OCI-LY3 (cell line): ENCODE measurements around the gene SLC22A12.

ENCODE experiments used
- H2AFZ ChIP-seq: fragments of 200-600, 300-600 bp; shearing (Covaris generic); 2 replicates; pipeline ENCODE4 v1.6.0; 2014; ENCODE audit warnings: antibody characterized with exemption, low read depth, low read length
- H3K27ac ChIP-seq: fragments of 200-600, 300-600 bp; sonication (generic); 2 replicates; pipeline ENCODE4 v1.5.1; 2014; ENCODE audit warnings: mild to moderate bottlenecking, low read length, moderate library complexity, mixed read lengths
- H3K27me3 ChIP-seq: fragments of 200-600, 300-600 bp; sonication (generic); 2 replicates; pipeline ENCODE4 v1.6.1; 2014; ENCODE audit warnings: low read depth, low read length, mixed read lengths
- H3K36me3 ChIP-seq: fragments of 200-600, 300-600 bp; sonication (generic); replicated peaks from 2 replicates; pipeline ENCODE3; 2014; ENCODE audit warnings: low read depth, low read length, mixed read lengths
- H3K4me1 ChIP-seq: fragments of 300-600, 200-600 bp; sonication (generic); 2 replicates; pipeline ENCODE4 v1.6.1; 2014; ENCODE audit warnings: low read length, mixed read lengths
- H3K4me2 ChIP-seq: fragments of 200-600, 300-600 bp; sonication (generic); 2 replicates; pipeline ENCODE4 v1.6.1; 2014; ENCODE audit warnings: low read length, mixed read lengths
- H3K4me3 ChIP-seq: fragments of 300-600, 200-600 bp; sonication (generic); 2 replicates; pipeline ENCODE4 v1.5.1; 2014; ENCODE audit warnings: antibody characterized with exemption, mild to moderate bottlenecking, low read length, moderate library complexity
- H3K79me2 ChIP-seq: fragments of 300-600, 200-600 bp; shearing (Covaris generic); 2 replicates; pipeline ENCODE4 v1.6.1; 2014; ENCODE audit warnings: mild to moderate bottlenecking, low read length, mixed read lengths
- H3K9ac ChIP-seq: fragments of 300-600, 200-600 bp; shearing (Covaris generic); 2 replicates; pipeline ENCODE4 v1.6.0; 2014; ENCODE audit warnings: mild to moderate bottlenecking, low read length, moderate library complexity
- H3K9me3 ChIP-seq: fragments of 200-600, 300-600 bp; shearing (Covaris generic); 2 replicates; pipeline ENCODE4 v1.6.1; 2014; ENCODE audit warnings: low read length, mixed read lengths; ENCODE audit not compliant: insufficient read depth
- H4K20me1 ChIP-seq: fragments of 200-600, 300-600 bp; sonication (generic); 2 replicates; pipeline ENCODE4 v1.6.1; 2016; ENCODE audit warnings: low read length, mixed read lengths; ENCODE audit not compliant: insufficient read depth
- EZH2phosphoT487 ChIP-seq: fragments of 200-600 bp; shearing (Covaris generic); IDR thresholded peaks from 2 replicates; pipeline ENCODE4 v1.6.1; 2018; ENCODE audit warnings: antibody characterized with exemption, mixed run types, low read depth
- TF ChIP-seq, protein P1 (sequence below): fragments of 200-600, 300-600 bp; sonication (generic); IDR thresholded peaks from 2 replicates; pipeline ENCODE4 v1.5.1; 2014; ENCODE audit warnings: antibody characterized with exemption, low read length, low read depth

SLC22A12 gene

DNA sequence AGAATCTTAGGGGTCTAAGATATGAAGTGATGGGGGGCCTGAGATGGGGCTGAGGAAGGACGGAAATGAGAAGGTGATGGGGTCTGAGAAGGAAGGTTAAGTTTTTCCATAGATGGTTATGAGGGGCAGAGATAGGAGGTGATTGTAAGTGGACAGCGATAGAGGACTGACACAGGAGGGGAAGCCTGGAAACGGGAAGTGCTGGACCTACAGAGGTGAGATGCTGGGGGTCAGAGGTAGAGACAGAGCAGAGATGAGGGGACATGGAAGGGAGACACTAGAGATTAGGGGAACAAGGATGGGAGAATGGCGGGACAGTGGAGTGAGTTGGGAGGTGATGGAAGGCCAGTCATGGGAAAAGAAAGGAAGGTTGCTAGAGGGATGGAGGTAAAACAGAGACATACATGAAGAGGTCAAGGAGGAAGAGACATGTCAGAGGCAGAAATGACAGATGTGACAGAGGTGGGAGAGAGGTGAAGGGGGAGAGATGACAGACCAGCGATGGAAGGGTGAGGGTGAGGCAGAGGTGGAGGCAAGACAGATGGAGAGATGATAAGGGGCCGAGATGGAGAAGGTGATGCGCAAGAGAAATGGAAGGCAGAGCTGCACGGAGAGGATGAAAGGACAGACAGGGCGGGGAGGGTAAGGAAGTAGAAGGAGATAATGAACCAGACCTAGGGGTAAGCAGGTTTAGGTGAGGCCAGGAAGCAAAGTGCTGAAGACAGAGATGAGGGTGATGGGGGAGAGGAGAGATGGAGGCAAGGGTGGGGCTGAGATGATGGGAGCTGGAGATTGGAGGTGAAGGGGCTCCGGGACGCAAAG, 50.8 kb downstream of the SLC22A12 start:
- Histone ChIP-seq H3K79me2 (no peaks in the 10 kb centered on the region), H3K4me3 (no peak overlapping the region), H3K4me2 (no peak overlapping the region), H3K9ac (no peak overlapping the region), H3K4me1 (no peaks in the 10 kb centered on the region), H4K20me1 (no peaks in the 10 kb centered on the region), H3K27me3 (peaks cover 8% of the 10 kb centered on the region), H3K9me3 (no peaks in the 10 kb centered on the region), H2AFZ (no peak overlapping the region), H3K27ac (no peak overlapping the region), H3K36me3 (no peaks in the 10 kb centered on the region)
- TF ChIP-seq, protein P1, sequence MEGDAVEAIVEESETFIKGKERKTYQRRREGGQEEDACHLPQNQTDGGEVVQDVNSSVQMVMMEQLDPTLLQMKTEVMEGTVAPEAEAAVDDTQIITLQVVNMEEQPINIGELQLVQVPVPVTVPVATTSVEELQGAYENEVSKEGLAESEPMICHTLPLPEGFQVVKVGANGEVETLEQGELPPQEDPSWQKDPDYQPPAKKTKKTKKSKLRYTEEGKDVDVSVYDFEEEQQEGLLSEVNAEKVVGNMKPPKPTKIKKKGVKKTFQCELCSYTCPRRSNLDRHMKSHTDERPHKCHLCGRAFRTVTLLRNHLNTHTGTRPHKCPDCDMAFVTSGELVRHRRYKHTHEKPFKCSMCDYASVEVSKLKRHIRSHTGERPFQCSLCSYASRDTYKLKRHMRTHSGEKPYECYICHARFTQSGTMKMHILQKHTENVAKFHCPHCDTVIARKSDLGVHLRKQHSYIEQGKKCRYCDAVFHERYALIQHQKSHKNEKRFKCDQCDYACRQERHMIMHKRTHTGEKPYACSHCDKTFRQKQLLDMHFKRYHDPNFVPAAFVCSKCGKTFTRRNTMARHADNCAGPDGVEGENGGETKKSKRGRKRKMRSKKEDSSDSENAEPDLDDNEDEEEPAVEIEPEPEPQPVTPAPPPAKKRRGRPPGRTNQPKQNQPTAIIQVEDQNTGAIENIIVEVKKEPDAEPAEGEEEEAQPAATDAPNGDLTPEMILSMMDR = no peak
- TF ChIP-seq EZH2phosphoT487 = no peak

DNA sequence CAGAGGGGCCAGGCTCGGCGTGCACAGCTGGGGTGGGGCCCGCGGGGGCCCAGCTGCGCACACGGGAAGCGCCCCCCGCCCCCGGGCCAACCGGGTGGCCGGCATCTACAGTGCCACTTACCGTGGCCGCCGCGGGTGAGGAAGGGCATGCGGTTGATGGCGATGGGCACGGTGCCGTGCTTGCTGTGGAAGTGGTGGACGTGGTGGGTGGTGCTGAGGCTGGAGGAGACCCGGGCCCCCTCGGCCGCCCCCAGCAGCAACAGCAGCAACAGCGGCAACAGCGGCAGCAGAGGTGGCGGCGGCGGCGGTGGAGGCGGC, 51.4 kb downstream of the SLC22A12 start:
- Histone ChIP-seq H3K4me2 (no peak overlapping the region), H2AFZ (no peak overlapping the region), H3K4me1 (no peaks in the 10 kb centered on the region), H3K4me3 (no peak overlapping the region), H3K27ac (no peak overlapping the region), H4K20me1 (no peaks in the 10 kb centered on the region), H3K27me3 (peaks cover 8% of the 10 kb centered on the region), H3K9me3 (no peaks in the 10 kb centered on the region), H3K9ac (no peak overlapping the region), H3K36me3 (no peaks in the 10 kb centered on the region), H3K79me2 (no peaks in the 10 kb centered on the region)
- TF ChIP-seq, protein P1 = no peak
- TF ChIP-seq EZH2phosphoT487 = no peak

DNA sequence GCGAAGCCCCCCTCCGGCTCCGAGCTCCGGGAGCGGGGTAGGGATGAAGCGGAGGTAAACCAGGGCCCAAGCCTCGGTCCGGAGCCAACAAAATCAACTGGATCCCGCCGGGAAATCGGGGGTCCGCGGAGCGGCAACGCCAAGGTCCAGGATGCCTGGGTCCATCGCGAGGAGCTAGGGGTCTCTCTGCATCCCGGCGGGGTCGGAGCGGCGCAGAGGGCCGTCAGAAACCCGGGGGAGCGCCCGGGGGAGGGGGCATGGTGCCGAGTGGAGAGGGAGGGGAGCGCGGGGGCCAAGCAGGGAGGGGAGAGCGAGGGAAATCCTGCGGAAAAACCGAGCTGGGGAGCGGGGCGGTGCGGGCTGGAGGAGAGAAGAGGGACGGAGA, 51.8 kb downstream of the SLC22A12 start:
- H3K36me3 ChIP-seq = no peaks in the 10 kb centered on the region
- H4K20me1 ChIP-seq = no peaks in the 10 kb centered on the region
- H3K9me3 ChIP-seq = no peaks in the 10 kb centered on the region
- peaks cover 8% of the 10 kb centered on the region for H3K27me3 ChIP-seq
- H3K4me2 ChIP-seq = no peak overlapping the region
- H3K79me2 ChIP-seq = no peaks in the 10 kb centered on the region
- TF ChIP-seq, protein P1 = no peak
- no peak for TF ChIP-seq EZH2phosphoT487
- no peak overlapping the region for H3K9ac ChIP-seq
- no peaks in the 10 kb centered on the region for H3K4me1 ChIP-seq
- H2AFZ ChIP-seq = no peak overlapping the region
- no peak overlapping the region for H3K27ac ChIP-seq
- H3K4me3 ChIP-seq = no peak overlapping the region

DNA sequence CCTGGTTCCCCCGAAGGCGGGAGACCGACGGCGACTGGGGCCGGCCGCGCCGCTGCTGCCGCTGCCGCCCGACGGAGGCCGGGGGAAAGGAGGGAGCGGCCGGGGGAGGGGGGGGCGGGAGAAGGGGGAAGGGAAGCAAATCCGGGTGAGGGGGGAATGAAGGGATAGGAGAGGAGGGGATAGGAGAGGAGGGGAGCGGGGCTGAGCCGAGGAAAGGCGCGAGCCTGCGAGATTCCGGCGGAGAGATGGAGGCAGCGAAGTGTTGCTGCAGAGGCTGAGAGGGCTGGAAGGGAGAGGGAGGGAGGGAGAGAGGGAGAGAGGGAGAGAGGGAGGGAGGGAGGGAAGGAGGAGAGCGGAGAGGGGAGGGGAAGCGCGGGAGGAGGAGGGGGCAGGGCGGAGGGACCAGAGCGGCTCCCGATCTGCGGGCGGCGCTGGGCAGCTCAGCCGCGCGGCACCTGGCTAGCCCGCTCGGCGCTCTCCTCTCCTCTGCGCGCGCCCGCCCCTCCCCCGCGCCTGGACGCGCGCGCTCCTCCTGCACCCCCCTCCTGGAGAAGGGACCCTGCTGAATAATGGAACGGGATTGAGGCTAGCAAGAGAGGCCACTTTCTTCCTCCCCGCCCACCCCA, 52.3 kb downstream of the SLC22A12 start:
- no peaks in the 10 kb centered on the region for H3K4me1 ChIP-seq
- H3K9me3 ChIP-seq = no peaks in the 10 kb centered on the region
- H3K4me2 ChIP-seq = no peak overlapping the region
- H3K27me3 ChIP-seq = peaks cover 8% of the 10 kb centered on the region
- no peaks in the 10 kb centered on the region for H4K20me1 ChIP-seq
- no peaks in the 10 kb centered on the region for H3K36me3 ChIP-seq
- no peaks in the 10 kb centered on the region for H3K79me2 ChIP-seq
- TF ChIP-seq EZH2phosphoT487 = no peak
- TF ChIP-seq, protein P1 = no peak
- H3K9ac ChIP-seq = no peak overlapping the region
- no peak overlapping the region for H3K4me3 ChIP-seq
- H3K27ac ChIP-seq = no peak overlapping the region
- no peak overlapping the region for H2AFZ ChIP-seq
